Coronary artery (tissue), 2 donors: ENCODE results near the gene ACTG1.
A peak's percentile ranks its signal among the peaks of the same experiment; 100 is the strongest.

Source experiments
- DNase-seq: peaks from one replicate; pipeline ENCODE4 v3.0.0-alpha.2; 2017; ENCODE audit warnings: low spot score
- H3K27ac ChIP-seq, 2 donors: fragments of 200-600 bp; sonication (generic); one replicate each; pipeline ENCODE4 v1.5.1; 2016 to 2019
- H3K4me3 ChIP-seq: fragments of 200-600 bp; sonication (generic); 2 replicates; pipeline ENCODE4 v1.5.1; 2016; ENCODE audit warnings: mild to moderate bottlenecking, moderate library complexity
- CTCF ChIP-seq: fragments of 200-600 bp; sonication (generic); IDR thresholded peaks from one replicate; pipeline ENCODE4 v1.5.1; 2019; ENCODE audit warnings: antibody characterized with exemption

ACTG1 gene

GRCh38 chr17:81492202-81492601 is 20.4 kb downstream of the ACTG1 start:
- DNase-seq, result no peak
- no peak overlapping the region for H3K4me3 ChIP-seq
- no peak for TF ChIP-seq CTCF
- no peak overlapping the region for H3K27ac ChIP-seq

- Histone ChIP-seq H3K27ac (no peak overlapping the region), H3K4me3 (no peak overlapping the region)
- DNase-seq, result no peak
- no peak for TF ChIP-seq CTCF
Observed at GRCh38 chr17:81491761-81492160, 20.8 kb downstream of the ACTG1 start.

GRCh38 chr17:81491181-81491581 is 21.4 kb downstream of the ACTG1 start:
- Histone ChIP-seq H3K27ac (no peak overlapping the region), H3K4me3 (no peak overlapping the region)
- no peak for TF ChIP-seq CTCF
- DNase-seq, result no peak

GRCh38 chr17:81489998-81490992 is 22.3 kb downstream of the ACTG1 start:
- Histone ChIP-seq H3K27ac (no peak overlapping the region), H3K4me3 (no peak overlapping the region)
- TF ChIP-seq CTCF, result no peak
- no peak for DNase-seq

- Histone ChIP-seq H3K4me3 (no peak overlapping the region), H3K27ac (no peak overlapping the region)
- no peak for TF ChIP-seq CTCF
- no peak for DNase-seq
Observed at GRCh38 chr17:81489012-81489997, 23.3 kb downstream of the ACTG1 start.

GRCh38 chr17:81488276-81488860 is 24.2 kb downstream of the ACTG1 start:
- no peak for TF ChIP-seq CTCF
- Histone ChIP-seq H3K4me3 (peak overlapping the region; percentile 73), H3K27ac (peak overlapping the region; percentile 25 to 71)
- no peak for DNase-seq
